GM12874 (cell line): ENCODE measurements around the gene THRAP3.

Source experiments
- CTCF ChIP-seq: IDR thresholded peaks from 2 replicates; pipeline ENCODE4 v1.5.1; 2011; ENCODE audit warnings: low read depth, mild to moderate bottlenecking, control low read depth, low read length, moderate library complexity; ENCODE audit not compliant: insufficient read depth

The THRAP3 gene

GRCh38 chr1:36223996-36224536 lies at the start of gene THRAP3:
THRAP3 (plus strand) TSS chr1:36224443; CDS start chr1:36282564, 58,121 bp downstream.
- no peak for TF ChIP-seq CTCF

- no peak for TF ChIP-seq CTCF
Observed at GRCh38 chr1:36174713-36175112, 49.5 kb upstream of the THRAP3 start.

GRCh38 chr1:36175137-36176095 lies 48.8 kb upstream of the THRAP3 start:
- TF ChIP-seq CTCF, result no peak

GRCh38 chr1:36176106-36176949 lies 47.9 kb upstream of the THRAP3 start:
- no peak for TF ChIP-seq CTCF

GRCh38 chr1:36177589-36178431 lies 46.4 kb upstream of the THRAP3 start:
- no peak for TF ChIP-seq CTCF

GRCh38 chr1:36178471-36179219 lies 45.6 kb upstream of the THRAP3 start:
- no peak for TF ChIP-seq CTCF
